GM21360 (cell line): ENCODE measurements around the gene TRAF2.
"Not testable (repeated sequence)": the region's sequence is repeated elsewhere in the genome, so short reads cannot be mapped to it uniquely, and the experiment has no call there.

Source experiments
- ATAC-seq: cut with Tn5 transposase; IDR thresholded peaks from one replicate; pipeline ENCODE4 v1.9.1; 2021; ENCODE audit warnings: mild to moderate bottlenecking, moderate library complexity; ENCODE audit not compliant: unreplicated experiment

The TRAF2 gene

GRCh38 chr9:136885950-136886578, at the start of gene TRAF2:
TSS of gene TRAF2 (plus strand) at chr9:136886516. CDS start at chr9:136898741, 12,225 bp downstream.
- peak; percentile 72 for ATAC-seq

GRCh38 chr9:136837146-136837855, 49.0 kb upstream of the TRAF2 start:
- ATAC-seq: no peak

- ATAC-seq: not testable (repeated sequence)
Observed at GRCh38 chr9:136837856-136838277, 48.4 kb upstream of the TRAF2 start.

GRCh38 chr9:136838314-136839228, 47.7 kb upstream of the TRAF2 start:
- ATAC-seq: no peak

- ATAC-seq: no peak
Observed at GRCh38 chr9:136839229-136840139, 46.8 kb upstream of the TRAF2 start.

GRCh38 chr9:136840140-136840876, 46.0 kb upstream of the TRAF2 start:
- ATAC-seq: no peak

- no peak for ATAC-seq
Observed at GRCh38 chr9:136840877-136841645, 45.3 kb upstream of the TRAF2 start.

- ATAC-seq: not testable (repeated sequence)
Observed at GRCh38 chr9:136841646-136842379, 44.5 kb upstream of the TRAF2 start.

GRCh38 chr9:136842380-136842948, 43.9 kb upstream of the TRAF2 start, which contains the start of gene AJM1:
TSS of gene AJM1 (plus strand) at chr9:136842478. CDS start at chr9:136844415, 1,937 bp downstream.
- peak; percentile 41 for ATAC-seq

- ATAC-seq: not testable (repeated sequence)
Observed at GRCh38 chr9:136843159-136843800, 43.0 kb upstream of the TRAF2 start.

GRCh38 chr9:136843801-136844740, 42.2 kb upstream of the TRAF2 start:
- not testable (repeated sequence) for ATAC-seq

GRCh38 chr9:136844761-136845464, 41.4 kb upstream of the TRAF2 start:
- no peak for ATAC-seq

- no peak for ATAC-seq
Observed at GRCh38 chr9:136845465-136846260, 40.7 kb upstream of the TRAF2 start.

GRCh38 chr9:136846376-136847087, 39.8 kb upstream of the TRAF2 start:
- ATAC-seq: no peak
